Natural killer cell treated with Interleukin-12 subunit alpha and Interleukin-12 subunit beta and Interleukin-15 and Interleukin-18, amount 100 ng/mL, for 72 hours (primary cell): Measurements from ENCODE around the gene PRF1. TPM values are rescaled to one million over a fixed set of nuclear protein-coding genes. Genes with fewer than 3 reads are reported as not detected.
A peak's percentile ranks its signal among the peaks of the same experiment; 100 is the strongest.

ENCODE experiments used
- ATAC-seq, 2 donors: fragments of 150-1000 bp; cut with Tn5 transposase in 1 of 2; sonication (Bioruptor Pico), chemical (Tn5 transposase) in 1 of 2; 2 replicates each; pipeline ENCODE4 v1.10.0; 2021
- DNase-seq: peaks from one replicate; pipeline ENCODE4 v3.0.0; 2022; ENCODE audit warnings: low spot score
- H3K27ac Mint-ChIP-seq, 2 donors: 1 replicate in 1 of 2; 2 replicates in 1 of 2; pipeline ENCODE4 v1.8.0; 2022; ENCODE audit warnings: mixed read lengths in 2 of 2, mild to moderate bottlenecking in 1 of 2, moderate library complexity in 1 of 2
- H3K27me3 Mint-ChIP-seq, 2 donors: 1 replicate in 1 of 2; 2 replicates in 1 of 2; pipeline ENCODE4 v1.8.0; 2022; ENCODE audit warnings: mixed read lengths in 2 of 2
- H3K36me3 Mint-ChIP-seq: one replicate; pipeline ENCODE4 v1.8.0; 2022; ENCODE audit warnings: mixed read lengths
- H3K4me1 Mint-ChIP-seq, 2 donors: 1 replicate in 1 of 2; 2 replicates in 1 of 2; pipeline ENCODE4 v1.8.0; 2022; ENCODE audit warnings: low read depth in 2 of 2, mixed read lengths in 2 of 2, mild to moderate bottlenecking in 1 of 2
- H3K4me3 Mint-ChIP-seq: one replicate; pipeline ENCODE4 v1.8.0; 2022; ENCODE audit warnings: mixed read lengths
- H3K9me3 Mint-ChIP-seq: 2 replicates; pipeline ENCODE4 v1.8.0; 2022; ENCODE audit warnings: mixed read lengths
- total RNA-seq, 2 donors: library from RNA; stranded (reverse); gene quantifications; one replicate each; pipeline ENCODE4 v1.2.3, GENCODE V29; 2022

The PRF1 gene
- total RNA-seq, 2 donors from 2014 or later = 497 to 1,157 TPM

GRCh38 chr10:70607936-70608335 is 5.4 kb upstream of the PRF1 start:
- H3K27me3 Mint-ChIP-seq = no peaks in the 10 kb centered on the region
- H3K9me3 Mint-ChIP-seq = peaks cover 5% of the 10 kb centered on the region
- peak overlapping the region; percentile 97 to 99 for H3K27ac Mint-ChIP-seq
- peaks cover 53 to 71% of the 10 kb centered on the region in 2 donors for H3K4me1 Mint-ChIP-seq
- ATAC-seq (no peak), DNase-seq (no peak)
- H3K36me3 Mint-ChIP-seq = no peaks in the 10 kb centered on the region
- H3K4me3 Mint-ChIP-seq = peak overlapping the region; percentile 57

GRCh38 chr10:70605161-70605560 is 2.6 kb upstream of the PRF1 start:
- H3K4me3 Mint-ChIP-seq = peak overlapping the region; percentile 100
- DNase-seq = no peak
- H3K27me3 Mint-ChIP-seq = no peaks in the 10 kb centered on the region
- peaks cover 5% of the 10 kb centered on the region for H3K9me3 Mint-ChIP-seq
- ATAC-seq = no peak
- H3K27ac Mint-ChIP-seq = peak overlapping the region; percentile 97 to 99
- H3K4me1 Mint-ChIP-seq = peaks cover 38 to 57% of the 10 kb centered on the region in 2 donors
- peaks cover 13% of the 10 kb centered on the region for H3K36me3 Mint-ChIP-seq

- H3K9me3 Mint-ChIP-seq = peaks cover 5% of the 10 kb centered on the region
- H3K27me3 Mint-ChIP-seq = no peaks in the 10 kb centered on the region
- peaks cover 38 to 57% of the 10 kb centered on the region in 2 donors for H3K4me1 Mint-ChIP-seq
- ATAC-seq = peak in 1 of 2 donors; percentile 28
- H3K27ac Mint-ChIP-seq = peak overlapping the region; percentile 97 to 99
- H3K4me3 Mint-ChIP-seq = peak overlapping the region; percentile 100
- no peak for DNase-seq
- peaks cover 20% of the 10 kb centered on the region for H3K36me3 Mint-ChIP-seq
These were observed 1.6 kb upstream of the PRF1 start for GRCh38 chr10:70604106-70604505.

- Mint-ChIP-seq H3K27me3 (no peaks in the 10 kb centered on the region), H3K27ac (peak overlapping the region; percentile 97 to 99), H3K36me3 (peaks cover 24% of the 10 kb centered on the region), H3K4me3 (peak overlapping the region; percentile 100), H3K9me3 (peaks cover 5% of the 10 kb centered on the region), H3K4me1 (peaks cover 42 to 64% of the 10 kb centered on the region in 2 donors)
- peak; percentile 97 for DNase-seq
- peak; percentile 82 to 85 for ATAC-seq
These were observed 884 bp upstream of the PRF1 start for GRCh38 chr10:70603449-70603801.

GRCh38 chr10:70601746-70602145 is 795 bp downstream of the PRF1 start:
- H3K36me3 Mint-ChIP-seq = peaks cover 33% of the 10 kb centered on the region
- no peak for ATAC-seq

GRCh38 chr10:70600512-70601395 is 1.8 kb downstream of the PRF1 start:
- peaks cover 51 to 71% of the 10 kb centered on the region in 2 donors for H3K4me1 Mint-ChIP-seq
- peak overlapping the region; percentile 97 to 99 for H3K27ac Mint-ChIP-seq
- no peak for ATAC-seq

More at GRCh38 chr10:70601746-70602145, 795 bp downstream of the PRF1 start:
- peaks cover 42 to 65% of the 10 kb centered on the region in 2 donors for H3K4me1 Mint-ChIP-seq
- no peaks in the 10 kb centered on the region for H3K27me3 Mint-ChIP-seq
- H3K27ac Mint-ChIP-seq = peak overlapping the region; percentile 97 to 99
- H3K9me3 Mint-ChIP-seq = no peaks in the 10 kb centered on the region
- no peak for DNase-seq
- H3K4me3 Mint-ChIP-seq = peak overlapping the region; percentile 100

GRCh38 chr10:70599791-70600190 is 2.8 kb downstream of the PRF1 start:
- H3K27ac Mint-ChIP-seq = peak overlapping the region; percentile 97 to 99
- no peaks in the 10 kb centered on the region for H3K27me3 Mint-ChIP-seq
- no peaks in the 10 kb centered on the region for H3K9me3 Mint-ChIP-seq
- peaks cover 52 to 71% of the 10 kb centered on the region in 2 donors for H3K4me1 Mint-ChIP-seq
- no peak for DNase-seq
- H3K4me3 Mint-ChIP-seq = peak overlapping the region; percentile 100
- peaks cover 51% of the 10 kb centered on the region for H3K36me3 Mint-ChIP-seq
- no peak for ATAC-seq

More at GRCh38 chr10:70600512-70601395, 1.8 kb downstream of the PRF1 start:
- no peaks in the 10 kb centered on the region for H3K27me3 Mint-ChIP-seq
- peaks cover 41% of the 10 kb centered on the region for H3K36me3 Mint-ChIP-seq
- H3K9me3 Mint-ChIP-seq = no peaks in the 10 kb centered on the region
- DNase-seq = no peak
- H3K4me3 Mint-ChIP-seq = peak overlapping the region; percentile 100

- Mint-ChIP-seq H3K36me3 (peaks cover 52% of the 10 kb centered on the region), H3K9me3 (no peaks in the 10 kb centered on the region), H3K27ac (peak overlapping the region; percentile 97 to 99), H3K27me3 (no peaks in the 10 kb centered on the region), H3K4me1 (peaks cover 52 to 74% of the 10 kb centered on the region in 2 donors), H3K4me3 (peak overlapping the region; percentile 100)
- ATAC-seq (no peak), DNase-seq (no peak)
These were observed 3.2 kb downstream of the PRF1 start for GRCh38 chr10:70599319-70599718.

- Mint-ChIP-seq H3K27me3 (no peaks in the 10 kb centered on the region), H3K4me1 (peaks cover 52 to 74% of the 10 kb centered on the region in 2 donors), H3K4me3 (peak overlapping the region; percentile 100), H3K27ac (peak overlapping the region; percentile 97 to 99), H3K9me3 (no peaks in the 10 kb centered on the region), H3K36me3 (peaks cover 52% of the 10 kb centered on the region)
- no peak for DNase-seq
- no peak for ATAC-seq
These were observed 3.7 kb downstream of the PRF1 start for GRCh38 chr10:70598857-70599295.

GRCh38 chr10:70597856-70598815 is 4.4 kb downstream of the PRF1 start:
- H3K36me3 Mint-ChIP-seq = peaks cover 52% of the 10 kb centered on the region
- H3K4me3 Mint-ChIP-seq = peak overlapping the region; percentile 100
- no peak for ATAC-seq

GRCh38 chr10:70596860-70597809 is 5.4 kb downstream of the PRF1 start:
- peaks cover 66 to 68% of the 10 kb centered on the region in 2 donors for H3K4me1 Mint-ChIP-seq
- ATAC-seq = no peak
- H3K4me3 Mint-ChIP-seq = peak overlapping the region; percentile 100
- no peaks in the 10 kb centered on the region for H3K27me3 Mint-ChIP-seq
- H3K36me3 Mint-ChIP-seq = peaks cover 47% of the 10 kb centered on the region
- no peaks in the 10 kb centered on the region for H3K9me3 Mint-ChIP-seq
- peak overlapping the region; percentile 97 to 99 for H3K27ac Mint-ChIP-seq
- peak; percentile 31 for DNase-seq

More at GRCh38 chr10:70597856-70598815, 4.4 kb downstream of the PRF1 start:
- Mint-ChIP-seq H3K9me3 (no peaks in the 10 kb centered on the region), H3K27me3 (no peaks in the 10 kb centered on the region), H3K4me1 (peaks cover 56 to 68% of the 10 kb centered on the region in 2 donors), H3K27ac (peak overlapping the region; percentile 97 to 99)
- peak; percentile 59 for DNase-seq

- Mint-ChIP-seq H3K27me3 (no peaks in the 10 kb centered on the region), H3K36me3 (peaks cover 40% of the 10 kb centered on the region), H3K27ac (peak overlapping the region; percentile 97 to 99), H3K4me3 (peak overlapping the region; percentile 100), H3K9me3 (no peaks in the 10 kb centered on the region), H3K4me1 (peaks cover 69 to 74% of the 10 kb centered on the region in 2 donors)
- peak; percentile 58 for DNase-seq
- ATAC-seq = no peak
These were observed 6.3 kb downstream of the PRF1 start for GRCh38 chr10:70596110-70596798.
